H9 (cell line): Measurements from ENCODE around the gene MYB. TPM values are rescaled to one million over a fixed set of nuclear protein-coding genes. Genes with fewer than 3 reads are reported as not detected.

ENCODE experiments used
- DNase-seq: peaks from one replicate; pipeline ENCODE4 v3.0.0-alpha.2; 2017
- H2AFZ ChIP-seq: one replicate; pipeline ENCODE4 v1.6.1; 2013; ENCODE audit warnings: mild to moderate bottlenecking, low read length, control low read depth, moderate library complexity
- H2AK5ac ChIP-seq: 2 replicates; pipeline ENCODE4 v1.6.1; 2013; ENCODE audit warnings: low read length, control low read depth, mixed read lengths; ENCODE audit not compliant: insufficient read length
- H2BK120ac ChIP-seq: one replicate; pipeline ENCODE4 v1.6.1; 2013; ENCODE audit warnings: low read depth, mild to moderate bottlenecking, low read length, control low read depth, inconsistent platforms; ENCODE audit not compliant: poor library complexity, severe bottlenecking
- H2BK12ac ChIP-seq: 2 replicates; pipeline ENCODE4 v1.6.1; 2013; ENCODE audit warnings: low read length, control low read depth, mixed read lengths, low read depth; ENCODE audit not compliant: insufficient read length
- H2BK15ac ChIP-seq: 2 replicates; pipeline ENCODE4 v1.6.1; 2013; ENCODE audit warnings: low read depth, low read length, control low read depth
- H2BK20ac ChIP-seq: one replicate; pipeline ENCODE4 v1.6.1; 2013; ENCODE audit warnings: low read depth, mild to moderate bottlenecking, low read length, control low read depth, inconsistent platforms; ENCODE audit not compliant: poor library complexity, severe bottlenecking
- H2BK5ac ChIP-seq: 2 replicates; pipeline ENCODE4 v1.6.1; 2013; ENCODE audit warnings: low read length, control low read depth, mixed read lengths; ENCODE audit not compliant: insufficient read length
- H3K14ac ChIP-seq: 2 replicates; pipeline ENCODE4 v1.6.1; 2013; ENCODE audit warnings: low read length, control low read depth; ENCODE audit not compliant: insufficient read depth
- H3K18ac ChIP-seq: 2 replicates; pipeline ENCODE4 v1.6.1; 2013; ENCODE audit warnings: low read depth, mild to moderate bottlenecking, mixed read lengths, low read length, control low read depth; ENCODE audit not compliant: insufficient read length
- H3K23ac ChIP-seq: 2 replicates; pipeline ENCODE4 v1.6.1; 2013; ENCODE audit warnings: low read length, control low read depth, mixed read lengths, low read depth; ENCODE audit not compliant: insufficient read length
- H3K23me2 ChIP-seq: 2 replicates; pipeline ENCODE4 v1.6.1; 2013; ENCODE audit warnings: low read depth, mild to moderate bottlenecking, mixed read lengths, low read length, control low read depth; ENCODE audit not compliant: insufficient read length, poor library complexity, severe bottlenecking
- H3K27ac ChIP-seq: 2 replicates; pipeline ENCODE4 v1.5.1; 2013; ENCODE audit warnings: low read length, control low read depth, mixed read lengths, low read depth; ENCODE audit not compliant: insufficient read length
- H3K27me3 ChIP-seq: 2 replicates; pipeline ENCODE4 v1.6.1; 2013; ENCODE audit warnings: low read length, control low read depth, inconsistent platforms; ENCODE audit not compliant: insufficient read depth
- H3K4ac ChIP-seq: 2 replicates; pipeline ENCODE4 v1.6.1; 2013; ENCODE audit warnings: low read depth, mild to moderate bottlenecking, control low read depth, inconsistent platforms, low read length, moderate library complexity
- H3K4me1 ChIP-seq: 2 replicates; pipeline ENCODE4 v1.6.1; 2013; ENCODE audit warnings: low read length, control low read depth, inconsistent platforms; ENCODE audit not compliant: insufficient read depth
- H3K4me2 ChIP-seq: 2 replicates; pipeline ENCODE4 v1.6.1; 2013; ENCODE audit warnings: low read length, control low read depth, mixed read lengths; ENCODE audit not compliant: insufficient read length, insufficient read depth
- H3K56ac ChIP-seq: 2 replicates; pipeline ENCODE4 v1.6.1; 2013; ENCODE audit warnings: low read depth, mild to moderate bottlenecking, mixed read lengths, low read length, control low read depth; ENCODE audit not compliant: insufficient read length
- H3K79me1 ChIP-seq: 2 replicates; pipeline ENCODE4 v1.6.1; 2013; ENCODE audit warnings: low read depth, mild to moderate bottlenecking, moderate library complexity, low read length, control low read depth, inconsistent platforms; ENCODE audit not compliant: insufficient read depth, poor library complexity, severe bottlenecking
- H3K79me2 ChIP-seq: 2 replicates; pipeline ENCODE4 v1.6.1; 2013; ENCODE audit warnings: low read length, control low read depth, inconsistent platforms; ENCODE audit not compliant: insufficient read depth
- H3K9ac ChIP-seq: 2 replicates; pipeline ENCODE4 v1.6.1; 2013; ENCODE audit warnings: low read length, control low read depth, mixed read lengths; ENCODE audit not compliant: insufficient read length; ENCODE audit errors: extremely low read depth
- H3K9me3 ChIP-seq: one replicate; pipeline ENCODE4 v1.6.1; 2013; ENCODE audit warnings: low read depth, low read length, inconsistent platforms; ENCODE audit not compliant: control insufficient read depth
- H3T11ph ChIP-seq: one replicate; pipeline ENCODE4 v1.6.1; 2013; ENCODE audit warnings: mild to moderate bottlenecking, low read length, control low read depth, inconsistent platforms
- H4K20me1 ChIP-seq: one replicate; pipeline ENCODE4 v1.6.1; 2013; ENCODE audit not compliant: control insufficient read depth, insufficient read length, insufficient read depth
- H4K5ac ChIP-seq: 2 replicates; pipeline ENCODE4 v1.6.1; 2013; ENCODE audit warnings: low read depth, mild to moderate bottlenecking, mixed read lengths, low read length, control low read depth; ENCODE audit not compliant: insufficient read length
- H4K8ac ChIP-seq: replicated peaks from 2 replicates; pipeline ENCODE4 v1.6.1; 2013; ENCODE audit warnings: low read length, control low read depth, mixed read lengths, low read depth; ENCODE audit not compliant: insufficient read length
- H4K91ac ChIP-seq: 2 replicates; pipeline ENCODE4 v1.6.1; 2013; ENCODE audit warnings: low read depth, mild to moderate bottlenecking, moderate library complexity, mixed read lengths, low read length, control low read depth; ENCODE audit not compliant: insufficient read length
- H3K27ac Mint-ChIP-seq, 3 experiments: 2 replicates in 2 of 3; 3 replicates in 1 of 3; pipeline ENCODE4 v1.8.0; 2020 to 2021; ENCODE audit warnings: mixed read lengths in 3 of 3, mild to moderate bottlenecking in 1 of 3, moderate library complexity in 1 of 3
- H3K27me3 Mint-ChIP-seq: 2 replicates; pipeline ENCODE4 v1.8.0; 2021; ENCODE audit warnings: low read depth, mild to moderate bottlenecking, moderate library complexity, mixed read lengths
- H3K36me3 Mint-ChIP-seq, 3 experiments: 2 replicates in 2 of 3; 3 replicates in 1 of 3; pipeline ENCODE4 v1.8.0; 2020 to 2021; ENCODE audit warnings: low read depth in 3 of 3, mixed read lengths in 3 of 3; ENCODE audit not compliant: insufficient read depth in 1 of 3
- H3K4me1 Mint-ChIP-seq, 2 experiments: 2 replicates each; pipeline ENCODE4 v1.8.0; 2020; ENCODE audit warnings: mixed read lengths in 2 of 2
- H3K4me3 Mint-ChIP-seq, 2 experiments: 2 replicates in 1 of 2; 3 replicates in 1 of 2; pipeline ENCODE4 v1.8.0; 2020 to 2021; ENCODE audit warnings: mild to moderate bottlenecking in 2 of 2, mixed read lengths in 2 of 2, moderate library complexity in 1 of 2
- H3K9me3 Mint-ChIP-seq, 2 experiments: 2 replicates in 1 of 2; 3 replicates in 1 of 2; pipeline ENCODE4 v1.8.0; 2020; ENCODE audit warnings: mild to moderate bottlenecking in 2 of 2, mixed read lengths in 2 of 2, moderate library complexity in 1 of 2
- WGBS: extraction: QIAGEN DNeasy Blood & Tissue Kit; methylation state at CpG from one replicate; pipeline ENCODE4 v1.1.7; 2013; ENCODE audit warnings: missing lambda C conversion rate, low lambda C conversion rate, mixed read lengths; ENCODE audit not compliant: insufficient read length; ENCODE audit errors: extremely low coverage; 5-methylcytosine and 5-hydroxymethylcytosine counted together
- total RNA-seq: library from RNA; stranded (reverse); gene quantifications from 2 replicates; pipeline ENCODE4 v1.2.1, GENCODE V29; 2021
- TF ChIP-seq, protein P1 (sequence below): fragments of 200-600 bp; sonication (generic); conservative IDR thresholded peaks from 3 replicates; pipeline ENCODE4 v1.8.0; 2021; ENCODE audit warnings: antibody characterized with exemption, mild to moderate bottlenecking

Gene MYB
- total RNA-seq, 1 experiment from 2014 or later, result 5.8 TPM

GRCh38 chr6:135266675-135267074 lies 85.6 kb downstream of the MYB start:
- Histone ChIP-seq H4K91ac (no peak overlapping the region), H3K18ac (no peak overlapping the region), H3K23ac (no peak overlapping the region), H3K56ac (no peak overlapping the region), H3K4ac (no peak overlapping the region), H3K4me1 (peaks cover 6% of the 10 kb centered on the region), H3K14ac (no peak overlapping the region), H3K27ac (no peak overlapping the region), H2AK5ac (no peak overlapping the region), H3K79me1 (no peaks in the 10 kb centered on the region), H2AFZ (no peak overlapping the region), H4K20me1 (no peaks in the 10 kb centered on the region), H3K23me2 (peaks cover 3% of the 10 kb centered on the region), H2BK120ac (no peak overlapping the region), H3K9ac (no peak overlapping the region), H3T11ph (no peak overlapping the region), H3K79me2 (no peaks in the 10 kb centered on the region), H2BK15ac (no peak overlapping the region), H2BK5ac (no peak overlapping the region), H2BK12ac (no peak overlapping the region), H3K4me2 (no peak overlapping the region), H2BK20ac (no peak overlapping the region), H3K27me3 (no peaks in the 10 kb centered on the region), H4K8ac (no peak overlapping the region), H4K5ac (no peak overlapping the region), H3K9me3 (no peaks in the 10 kb centered on the region)
- DNase-seq, result no peak
- Mint-ChIP-seq H3K4me3 (no peak overlapping the region), H3K9me3 (no peaks in the 10 kb centered on the region), H3K4me1 (peaks cover 41 to 46% of the 10 kb centered on the region in 2 experiments), H3K27ac (no peak overlapping the region; a peak in 1 of 7 replicates), H3K36me3 (peaks cover 0 to 10% (median 0%) of the 10 kb centered on the region in 3 experiments; a peak in 2 of 7 replicates), H3K27me3 (peaks cover 2% of the 10 kb centered on the region)
- TF ChIP-seq, protein P1, sequence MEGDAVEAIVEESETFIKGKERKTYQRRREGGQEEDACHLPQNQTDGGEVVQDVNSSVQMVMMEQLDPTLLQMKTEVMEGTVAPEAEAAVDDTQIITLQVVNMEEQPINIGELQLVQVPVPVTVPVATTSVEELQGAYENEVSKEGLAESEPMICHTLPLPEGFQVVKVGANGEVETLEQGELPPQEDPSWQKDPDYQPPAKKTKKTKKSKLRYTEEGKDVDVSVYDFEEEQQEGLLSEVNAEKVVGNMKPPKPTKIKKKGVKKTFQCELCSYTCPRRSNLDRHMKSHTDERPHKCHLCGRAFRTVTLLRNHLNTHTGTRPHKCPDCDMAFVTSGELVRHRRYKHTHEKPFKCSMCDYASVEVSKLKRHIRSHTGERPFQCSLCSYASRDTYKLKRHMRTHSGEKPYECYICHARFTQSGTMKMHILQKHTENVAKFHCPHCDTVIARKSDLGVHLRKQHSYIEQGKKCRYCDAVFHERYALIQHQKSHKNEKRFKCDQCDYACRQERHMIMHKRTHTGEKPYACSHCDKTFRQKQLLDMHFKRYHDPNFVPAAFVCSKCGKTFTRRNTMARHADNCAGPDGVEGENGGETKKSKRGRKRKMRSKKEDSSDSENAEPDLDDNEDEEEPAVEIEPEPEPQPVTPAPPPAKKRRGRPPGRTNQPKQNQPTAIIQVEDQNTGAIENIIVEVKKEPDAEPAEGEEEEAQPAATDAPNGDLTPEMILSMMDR, result no peak
- no CpG with 5 or more reads among the region's 8 CpGs for WGBS
